Inflammatory macrophage treated with lipopolysaccharide for 1 hour (primary cell): ENCODE data around the gene CBX3.
"Not testable (repeated sequence)": the region's sequence is repeated elsewhere in the genome, so short reads cannot be mapped to it uniquely, and the experiment has no call there.

Source experiments
- DNase-seq, 2 donors: peaks; one replicate each; pipeline ENCODE4 v3.0.0-alpha.2; 2020 to 2022

Gene CBX3

DNA sequence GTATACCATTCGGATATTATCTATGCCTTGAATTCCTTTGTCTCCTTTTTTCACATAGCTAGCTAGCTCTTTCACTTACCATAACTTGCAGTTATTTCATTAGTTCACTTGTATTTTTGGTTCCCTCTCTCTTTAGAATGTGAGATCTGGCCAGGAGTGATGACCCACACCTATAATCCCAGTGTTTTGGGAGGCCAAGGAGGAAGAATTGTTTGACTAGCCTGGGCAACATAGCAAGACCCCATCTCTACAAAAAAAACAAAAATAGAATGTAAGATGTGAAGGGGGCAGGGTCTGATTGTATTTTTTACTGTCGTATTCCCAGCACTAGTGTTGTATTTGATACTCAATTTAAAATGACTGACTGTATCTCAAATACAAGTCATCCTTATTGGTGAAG lies 29.9 kb upstream of the CBX3 start:
- no peak for DNase-seq

DNA sequence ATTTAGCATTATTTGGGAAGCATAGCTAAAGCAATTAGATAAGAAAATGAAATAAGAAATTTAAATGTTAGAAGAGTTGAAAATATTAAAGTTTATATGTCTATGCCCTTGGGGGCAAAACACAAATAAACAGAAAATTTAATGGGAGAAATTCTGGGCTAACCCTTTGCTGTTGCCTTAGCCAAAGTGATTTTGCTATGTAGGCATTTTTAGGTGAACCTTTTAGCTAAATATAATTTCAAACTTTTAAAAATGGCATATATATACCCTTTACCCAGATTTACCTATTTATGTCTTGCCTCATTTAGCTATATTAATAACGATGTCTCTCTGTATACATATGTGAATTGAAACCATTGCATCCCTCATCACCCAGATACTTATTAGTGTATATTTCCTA lies 29.5 kb upstream of the CBX3 start:
- DNase-seq = no peak

DNA sequence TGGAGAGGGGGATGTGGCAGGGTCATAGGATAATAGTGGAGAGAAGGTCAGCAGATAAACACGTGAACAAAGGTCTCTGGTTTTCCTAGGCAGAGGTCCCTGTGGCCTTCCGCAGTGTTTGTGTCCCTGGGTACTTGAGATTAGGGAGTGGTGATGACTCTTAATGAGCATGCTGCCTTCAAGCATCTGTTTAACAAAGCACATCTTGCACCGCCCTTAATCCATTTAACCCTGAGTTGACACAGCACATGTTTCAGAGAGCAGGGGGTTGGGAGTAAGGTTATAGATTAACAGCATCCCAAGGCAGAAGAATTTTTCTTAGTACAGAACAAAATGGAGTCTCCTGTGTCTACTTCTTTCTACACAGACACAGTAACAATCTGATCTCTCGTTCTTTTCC lies 25.6 kb upstream of the CBX3 start:
- not testable (repeated sequence) for DNase-seq

DNA sequence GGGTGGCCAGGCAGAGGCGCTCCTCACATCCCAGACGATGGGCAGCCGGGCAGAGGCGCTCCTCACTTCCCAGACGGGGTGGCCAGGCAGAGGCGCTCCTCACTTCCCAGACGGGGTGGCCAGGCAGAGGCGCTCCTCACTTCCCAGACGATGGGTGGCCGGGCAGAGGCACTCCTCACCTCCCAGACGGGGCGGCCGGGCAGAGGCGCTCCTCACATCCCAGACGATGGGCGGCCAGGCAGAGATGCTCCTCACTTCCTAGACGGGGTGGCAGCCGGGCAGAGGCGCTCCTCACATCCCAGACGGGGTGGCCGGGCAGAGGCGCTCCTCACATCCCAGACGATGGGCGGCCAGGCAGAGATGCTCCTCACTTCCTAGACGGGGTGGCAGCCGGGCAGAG lies 24.8 kb upstream of the CBX3 start:
- DNase-seq = not testable (repeated sequence)

DNA sequence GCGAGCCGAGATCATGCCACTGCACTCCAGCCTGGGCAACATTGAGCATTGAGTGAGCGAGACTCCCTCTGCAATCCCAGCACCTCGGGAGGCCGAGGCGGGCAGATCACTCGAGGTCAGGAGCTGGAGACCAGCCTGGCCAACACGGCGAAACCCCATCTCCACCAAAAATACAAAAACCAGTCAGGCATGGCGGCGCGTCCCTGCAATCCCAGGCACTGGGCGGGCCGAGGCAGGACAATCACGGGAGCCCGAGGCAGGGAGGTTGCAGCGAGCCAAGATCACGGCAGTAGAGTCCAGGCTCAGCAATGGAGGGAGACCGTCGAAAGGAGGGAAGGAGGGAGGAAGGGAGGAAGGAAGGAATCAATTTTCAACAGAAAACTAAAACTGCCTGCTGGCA lies 24.3 kb upstream of the CBX3 start:
- DNase-seq = not testable (repeated sequence)

DNA sequence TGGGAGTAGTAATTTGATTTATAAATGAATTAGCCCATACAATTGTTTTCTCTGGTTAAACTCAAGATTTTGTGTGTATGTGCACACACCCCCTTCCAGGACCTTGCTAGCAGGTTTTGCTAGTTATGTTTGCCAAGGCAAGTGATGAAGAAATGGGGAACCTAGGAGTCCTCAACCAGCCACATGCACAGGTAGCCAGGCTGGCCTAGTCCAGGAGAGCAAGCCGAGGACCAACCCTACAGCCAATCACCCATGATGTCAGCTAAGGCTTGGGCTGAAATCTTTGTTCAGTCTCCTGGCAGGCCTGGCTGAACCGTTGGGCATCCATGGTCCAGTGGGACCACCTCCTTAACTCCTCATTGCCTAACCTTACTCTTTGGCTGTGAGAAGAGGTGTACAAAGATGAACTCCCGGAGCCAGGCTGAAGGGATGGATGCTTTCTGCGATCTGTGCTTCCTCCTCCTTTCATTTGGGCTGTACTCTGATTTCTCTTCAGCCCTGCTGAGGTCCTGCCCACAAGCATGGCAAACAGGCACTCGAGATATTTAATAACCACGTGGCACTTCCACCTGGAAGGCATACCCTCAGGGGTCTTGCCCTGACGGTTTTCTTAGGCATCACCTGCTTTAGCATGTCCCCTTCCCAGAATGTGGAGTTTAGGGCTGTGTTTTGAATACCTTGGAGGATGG lies 23.1 kb upstream of the CBX3 start:
- no peak for DNase-seq

DNA sequence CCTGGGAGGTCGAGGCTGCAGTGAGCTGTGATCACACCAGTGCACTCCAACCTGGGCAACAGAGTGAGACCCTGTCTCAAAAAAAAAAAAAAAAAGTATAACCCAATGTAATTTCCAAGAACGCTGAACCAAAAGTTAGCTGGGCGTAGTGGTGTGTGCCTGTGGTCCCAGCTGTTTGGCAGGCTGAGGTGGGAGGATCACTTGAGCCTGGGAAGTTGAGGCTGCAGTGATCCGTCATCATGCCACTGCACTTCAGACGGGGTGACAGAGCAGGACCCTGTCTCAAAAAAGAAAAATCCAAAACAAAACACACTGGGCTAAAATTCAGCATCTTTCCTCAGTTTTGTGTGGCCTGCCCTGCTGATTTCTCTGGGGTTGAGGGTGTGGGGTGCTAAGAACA lies 22.1 kb upstream of the CBX3 start:
- no peak for DNase-seq

DNA sequence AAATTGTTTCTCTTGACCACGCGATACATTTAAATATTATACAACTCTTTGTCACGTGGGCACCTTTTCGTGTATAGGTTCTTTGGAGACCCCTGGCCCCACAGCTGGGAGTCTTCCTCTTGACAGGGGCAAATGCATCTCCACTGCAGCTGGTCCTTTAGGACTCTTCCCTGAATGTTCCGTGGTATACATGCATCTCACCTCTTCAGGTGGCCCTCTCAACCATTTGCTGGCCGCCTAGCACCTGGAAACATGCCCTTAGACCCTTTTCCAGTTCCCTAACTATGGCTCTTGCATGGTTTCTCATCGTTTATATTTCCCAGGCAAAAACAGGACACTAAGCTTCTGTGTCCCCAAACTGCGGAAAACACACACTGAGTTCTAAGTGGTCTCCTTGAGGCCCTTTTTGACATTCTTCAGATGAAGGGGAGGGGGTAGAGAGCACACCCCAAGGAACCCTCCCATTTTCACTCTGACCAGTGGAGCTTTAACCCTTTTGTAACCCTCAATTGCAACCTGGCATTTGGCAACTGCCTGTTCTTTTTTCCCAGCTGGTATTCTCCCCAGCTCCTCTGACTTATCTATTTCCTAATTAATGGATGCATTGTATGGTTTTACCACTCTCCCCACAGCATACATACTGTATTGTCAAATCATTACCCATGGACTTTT lies 21.6 kb upstream of the CBX3 start:
- DNase-seq = no peak

DNA sequence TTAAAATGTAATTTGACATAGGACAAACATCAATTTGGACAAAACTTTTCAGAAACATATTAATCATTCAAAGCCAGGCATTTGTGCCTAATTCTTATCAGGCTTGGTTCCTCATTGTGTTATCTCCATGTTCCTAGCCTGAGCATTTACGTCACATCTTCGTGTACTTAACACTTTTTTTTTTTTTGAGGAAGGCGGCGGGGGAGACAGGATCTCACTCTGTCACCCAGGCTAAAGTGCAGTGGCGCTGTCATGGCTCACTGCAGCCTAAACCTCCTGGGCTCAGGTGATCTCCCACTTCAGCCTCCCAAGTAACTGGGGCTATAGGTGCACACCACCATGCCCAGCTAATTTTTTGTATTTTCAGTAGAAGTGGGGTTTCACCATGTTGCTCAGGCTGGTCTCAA lies 20.8 kb upstream of the CBX3 start:
- DNase-seq = no peak

DNA sequence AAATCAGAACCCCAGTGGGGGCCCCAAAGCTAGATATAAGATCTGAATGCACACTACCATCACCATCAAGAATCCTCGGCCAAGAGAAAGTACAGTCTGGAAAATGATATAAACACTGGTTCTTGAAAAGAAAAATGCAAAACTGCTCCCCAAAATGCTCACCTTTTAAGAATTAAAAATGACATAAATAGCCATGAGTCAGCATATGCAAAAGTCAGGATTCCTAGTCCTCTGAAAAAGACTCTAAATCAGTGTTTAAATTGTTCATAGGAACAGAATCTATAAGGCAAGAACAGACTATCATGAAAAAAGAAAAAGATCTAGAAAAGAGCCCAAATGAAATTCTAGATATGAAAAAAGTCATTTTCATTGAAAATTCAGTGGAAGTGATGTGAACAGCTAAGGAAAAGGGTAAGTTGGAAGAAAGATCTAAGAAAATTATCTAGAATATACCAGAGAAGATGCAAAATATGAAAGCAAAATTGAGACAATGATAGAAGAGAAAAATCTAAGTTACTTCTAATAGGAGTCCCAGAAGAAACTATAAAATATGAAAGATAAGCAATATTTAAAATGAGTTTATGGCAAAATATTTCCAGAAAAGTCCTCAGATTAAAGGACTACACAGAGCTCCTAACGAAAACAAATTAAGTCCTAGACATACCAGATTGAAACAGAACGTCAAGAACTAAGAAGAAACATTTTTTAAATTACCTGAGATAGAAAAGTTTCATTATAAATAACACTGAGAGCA lies 19.9 kb upstream of the CBX3 start:
- DNase-seq = no peak

DNA sequence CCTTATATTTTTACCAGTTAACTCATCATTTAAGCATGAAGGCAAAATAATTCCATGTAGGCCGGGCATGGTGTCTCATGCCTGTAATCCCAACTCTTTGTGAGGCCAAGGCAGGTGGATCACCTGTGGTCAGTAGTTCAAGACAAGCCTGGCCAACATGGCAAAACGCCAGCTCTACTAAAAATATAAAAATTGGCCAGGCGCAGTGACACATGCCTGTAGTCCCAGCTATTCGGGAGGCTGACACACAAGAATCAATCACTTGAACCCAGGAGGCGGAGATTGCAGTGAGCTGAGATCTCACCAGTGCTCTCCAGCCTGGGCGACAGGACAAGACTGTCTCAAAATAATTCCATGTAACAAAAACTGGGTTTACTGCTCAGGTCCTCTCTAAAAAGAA lies 19.3 kb upstream of the CBX3 start:
- DNase-seq = no peak

DNA sequence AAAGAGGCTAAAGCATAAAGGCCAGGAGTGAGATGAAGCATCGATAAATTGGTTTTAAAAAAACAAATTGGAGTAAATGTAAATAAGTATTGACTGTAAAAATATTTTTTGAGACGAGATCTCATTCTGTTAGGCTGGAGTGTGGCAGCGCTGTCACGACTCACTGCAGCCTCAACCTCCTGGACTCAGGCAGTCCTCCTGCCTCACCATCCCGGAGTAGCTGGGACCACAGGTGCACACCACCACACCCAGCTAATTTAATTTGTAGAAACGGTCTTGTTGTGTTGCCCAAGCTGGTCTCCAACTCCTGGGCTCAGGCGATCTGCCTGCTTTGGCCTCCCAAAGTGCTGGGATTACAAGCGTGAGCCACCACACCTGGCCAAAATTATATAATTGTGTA lies 18.8 kb upstream of the CBX3 start:
- no peak for DNase-seq

DNA sequence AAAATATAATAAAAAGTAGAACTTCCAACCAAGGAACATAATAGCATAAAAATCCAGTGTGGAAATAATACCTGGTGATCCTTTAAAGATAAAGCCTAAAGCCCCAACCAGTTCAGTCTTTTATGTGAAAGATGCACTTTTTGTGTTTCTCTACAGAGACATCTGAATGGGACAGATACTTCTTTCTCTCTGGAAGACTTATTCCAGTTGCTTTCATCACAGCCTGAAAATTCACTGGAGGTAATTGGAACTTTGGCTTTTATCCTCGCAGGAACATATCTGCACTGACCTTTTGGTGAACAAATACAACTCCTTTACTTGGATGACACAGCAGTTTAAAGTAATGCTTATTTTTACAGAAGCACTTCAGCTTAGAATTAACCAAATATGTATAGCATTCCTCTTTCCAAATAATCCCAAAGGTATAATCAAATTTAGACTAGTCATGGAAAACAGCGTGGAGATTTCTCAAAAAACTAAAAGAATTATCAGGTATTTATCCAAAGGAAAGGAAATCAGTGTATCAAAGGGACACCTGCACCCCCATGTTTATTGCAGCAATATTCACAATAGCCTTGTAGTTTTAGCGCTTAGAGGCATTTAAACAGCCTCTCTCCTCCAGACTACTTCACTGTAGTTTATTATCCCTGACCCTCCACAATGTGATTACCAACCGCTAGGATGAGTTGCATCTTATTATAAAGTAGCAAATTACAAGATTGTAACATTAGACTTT lies 17.8 kb upstream of the CBX3 start:
- DNase-seq = no peak

DNA sequence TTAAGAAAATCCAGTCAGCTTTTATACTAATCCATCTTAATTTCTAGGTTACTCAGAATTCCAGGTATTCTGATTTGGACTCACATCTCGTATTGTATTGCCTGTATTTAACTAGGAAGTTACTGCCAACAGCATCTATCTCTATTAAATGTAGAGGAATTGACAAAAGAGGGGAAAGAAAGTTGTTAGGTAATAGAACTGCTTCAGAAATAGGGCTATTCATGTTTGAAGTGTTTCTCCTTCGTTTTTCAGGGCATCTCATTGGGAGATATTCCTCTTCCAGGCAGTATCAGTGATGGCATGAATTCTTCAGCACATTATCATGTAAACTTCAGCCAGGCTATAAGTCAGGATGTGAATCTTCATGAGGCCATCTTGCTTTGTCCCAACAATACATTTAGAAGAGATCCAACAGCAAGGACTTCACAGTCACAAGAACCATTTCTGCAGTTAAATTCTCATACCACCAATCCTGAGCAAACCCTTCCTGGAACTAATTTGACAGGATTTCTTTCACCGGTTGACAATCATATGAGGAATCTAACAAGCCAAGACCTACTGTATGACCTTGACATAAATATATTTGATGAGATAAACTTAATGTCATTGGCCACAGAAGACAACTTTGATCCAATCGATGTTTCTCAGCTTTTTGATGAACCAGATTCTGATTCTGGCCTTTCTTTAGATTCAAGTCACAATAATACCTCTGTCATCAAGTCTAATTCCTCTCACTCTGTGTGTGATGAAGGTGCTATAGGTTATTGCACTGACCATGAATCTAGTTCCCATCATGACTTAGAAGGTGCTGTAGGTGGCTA lies 17.1 kb upstream of the CBX3 start:
- DNase-seq = not testable (repeated sequence)

DNA sequence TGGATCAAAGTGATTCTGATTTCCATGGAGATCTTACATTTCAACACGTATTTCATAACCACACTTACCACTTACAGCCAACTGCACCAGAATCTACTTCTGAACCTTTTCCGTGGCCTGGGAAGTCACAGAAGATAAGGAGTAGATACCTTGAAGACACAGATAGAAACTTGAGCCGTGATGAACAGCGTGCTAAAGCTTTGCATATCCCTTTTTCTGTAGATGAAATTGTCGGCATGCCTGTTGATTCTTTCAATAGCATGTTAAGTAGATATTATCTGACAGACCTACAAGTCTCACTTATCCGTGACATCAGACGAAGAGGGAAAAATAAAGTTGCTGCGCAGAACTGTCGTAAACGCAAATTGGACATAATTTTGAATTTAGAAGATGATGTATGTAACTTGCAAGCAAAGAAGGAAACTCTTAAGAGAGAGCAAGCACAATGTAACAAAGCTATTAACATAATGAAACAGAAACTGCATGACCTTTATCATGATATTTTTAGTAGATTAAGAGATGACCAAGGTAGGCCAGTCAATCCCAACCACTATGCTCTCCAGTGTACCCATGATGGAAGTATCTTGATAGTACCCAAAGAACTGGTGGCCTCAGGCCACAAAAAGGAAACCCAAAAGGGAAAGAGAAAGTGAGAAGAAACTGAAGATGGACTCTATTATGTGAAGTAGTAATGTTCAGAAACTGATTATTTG lies 16.3 kb upstream of the CBX3 start:
- no peak for DNase-seq

DNA sequence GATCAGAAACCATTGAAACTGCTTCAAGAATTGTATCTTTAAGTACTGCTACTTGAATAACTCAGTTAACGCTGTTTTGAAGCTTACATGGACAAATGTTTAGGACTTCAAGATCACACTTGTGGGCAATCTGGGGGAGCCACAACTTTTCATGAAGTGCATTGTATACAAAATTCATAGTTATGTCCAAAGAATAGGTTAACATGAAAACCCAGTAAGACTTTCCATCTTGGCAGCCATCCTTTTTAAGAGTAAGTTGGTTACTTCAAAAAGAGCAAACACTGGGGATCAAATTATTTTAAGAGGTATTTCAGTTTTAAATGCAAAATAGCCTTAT lies 15.7 kb upstream of the CBX3 start:
- DNase-seq = no peak

DNA sequence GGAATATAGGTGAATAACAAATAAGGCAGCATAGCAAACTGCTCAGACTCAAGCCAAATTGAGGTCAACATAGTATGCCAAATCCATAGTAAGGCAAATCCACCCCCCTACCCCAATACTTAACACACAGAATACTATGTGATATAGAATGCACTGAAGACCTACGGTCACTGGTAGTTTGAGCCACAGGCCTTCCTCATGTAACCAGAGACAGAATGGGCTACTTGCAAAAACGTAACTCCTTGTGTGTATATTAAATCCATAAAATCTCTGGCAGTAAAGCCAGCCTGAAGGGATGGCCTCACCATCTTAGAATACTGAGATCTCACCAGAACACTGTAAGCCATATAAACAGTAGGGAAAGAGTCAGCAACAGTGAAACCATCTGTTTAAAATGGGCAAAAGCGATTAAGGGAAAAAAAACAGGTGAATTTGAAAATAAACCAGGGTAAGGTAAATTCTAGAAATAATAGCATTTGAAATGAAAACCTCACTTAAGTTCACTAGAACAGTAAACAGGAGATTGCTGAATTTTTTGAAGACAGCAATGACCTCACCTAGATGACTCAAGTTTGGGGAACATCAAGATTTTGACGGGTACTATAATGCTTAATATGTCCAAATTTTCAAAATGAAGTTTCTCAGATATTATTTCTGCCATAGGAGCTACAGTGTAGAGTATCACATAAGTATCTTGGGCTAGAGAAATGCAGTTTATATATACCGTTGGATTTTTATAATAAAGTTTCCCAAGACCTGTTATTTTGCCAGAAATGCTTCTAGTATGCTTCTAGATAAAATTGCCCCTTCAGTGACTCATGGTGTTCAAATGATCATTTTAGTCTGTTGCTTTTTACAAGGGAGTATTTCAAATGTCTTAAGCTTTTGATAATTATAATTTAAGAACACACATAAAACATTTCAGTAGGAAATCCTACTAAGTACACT lies 14.9 kb upstream of the CBX3 start:
- DNase-seq = peak in 1 of 2 donors; percentile 56

DNA sequence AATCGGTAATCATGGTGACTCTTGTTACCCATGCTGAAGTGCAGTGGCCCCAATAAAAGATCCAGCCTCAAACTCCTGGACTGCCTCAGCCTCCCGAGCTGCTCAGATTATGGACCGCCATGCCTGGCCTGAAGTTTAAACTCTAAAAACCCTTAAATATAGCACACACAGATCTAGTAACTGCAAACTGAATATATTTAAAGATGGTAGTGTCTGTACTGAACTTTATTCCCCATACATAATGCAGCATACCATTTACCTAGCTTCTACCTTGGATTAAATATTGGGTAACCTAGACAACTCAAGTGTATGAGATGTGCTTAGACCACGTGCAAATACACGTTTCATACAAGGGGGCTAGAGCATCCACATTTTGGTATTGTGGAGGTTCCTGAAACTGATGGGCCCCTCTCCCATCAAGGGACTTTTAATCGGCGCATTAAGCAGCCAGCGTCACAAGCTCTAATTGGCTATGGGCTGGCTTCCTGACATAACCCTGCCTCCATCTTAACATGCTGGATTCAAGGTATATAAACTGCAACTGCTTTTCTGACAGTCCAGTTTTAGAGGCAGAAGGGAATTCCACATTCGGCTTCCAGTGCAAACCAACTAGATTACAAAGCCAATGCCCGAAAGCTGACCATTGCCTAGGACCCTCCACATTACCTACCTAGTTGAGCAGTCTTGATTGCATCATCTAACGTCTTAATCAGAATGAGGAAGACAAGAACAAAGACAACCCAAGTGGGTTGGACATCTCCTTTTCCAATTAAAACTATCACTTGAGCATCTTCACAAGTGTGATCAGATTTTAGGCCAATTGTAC lies 14.0 kb upstream of the CBX3 start:
- DNase-seq = peak in 1 of 2 donors; percentile 43

DNA sequence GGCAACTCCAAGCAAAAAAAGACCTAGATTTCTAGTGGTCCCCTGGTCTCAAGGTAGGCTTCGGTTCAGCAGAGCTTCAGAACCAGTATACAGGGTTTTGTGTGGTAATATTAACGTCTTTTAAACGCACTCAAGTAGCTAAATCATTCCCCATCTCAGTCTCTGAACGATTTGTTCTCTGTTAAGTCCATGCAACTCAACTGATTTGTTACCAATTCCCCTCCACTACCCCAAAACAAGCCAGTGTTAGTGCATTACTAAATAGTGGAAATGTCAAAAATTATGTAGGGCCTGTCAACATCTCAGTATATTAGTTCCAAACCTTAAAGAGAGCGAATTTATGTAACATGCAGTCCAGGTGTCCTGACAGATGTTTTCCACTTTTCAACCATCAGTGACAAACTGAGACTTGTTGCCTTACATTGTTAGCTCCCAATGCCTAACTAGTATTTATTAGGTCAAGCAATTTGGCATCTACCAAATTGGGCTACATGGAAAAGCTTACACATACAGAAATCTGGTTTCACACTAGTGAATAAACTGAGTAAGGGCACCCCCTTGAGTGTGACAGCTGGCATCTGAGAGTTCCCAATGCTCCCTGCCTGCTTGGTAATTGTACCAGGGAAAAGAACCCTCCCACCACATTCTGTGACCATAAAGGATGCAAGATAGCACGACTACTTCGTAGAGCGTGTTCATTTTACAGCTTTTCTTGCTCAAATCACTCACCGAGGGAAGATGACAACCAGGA lies 13.2 kb upstream of the CBX3 start:
- peak in 1 of 2 donors; percentile 35 for DNase-seq
